Ishikawa (cell line): ENCODE data around the gene PURB.

Source experiments
- CEBPB ChIP-seq: IDR thresholded peaks from 2 replicates; pipeline ENCODE4 v1.6.1; 2012
- CREB1 ChIP-seq: IDR thresholded peaks from 2 replicates; pipeline ENCODE4 v1.6.1; 2012; ENCODE audit warnings: low read depth
- EGR1 ChIP-seq: IDR thresholded peaks from 2 replicates; pipeline ENCODE4 v1.6.1; 2012
- EP300 ChIP-seq: IDR thresholded peaks from 2 replicates; pipeline ENCODE4 v1.6.1; 2012; ENCODE audit warnings: borderline replicate concordance
- FOXM1 ChIP-seq: IDR thresholded peaks from 2 replicates; pipeline ENCODE4 v1.6.1; 2012; ENCODE audit warnings: low read depth, borderline replicate concordance
- MAX ChIP-seq: IDR thresholded peaks from 2 replicates; pipeline ENCODE4 v1.6.1; 2012
- NFIC ChIP-seq: IDR thresholded peaks from 2 replicates; pipeline ENCODE4 v1.6.1; 2012
- RAD21 ChIP-seq: IDR thresholded peaks from 2 replicates; pipeline ENCODE4 v1.6.1; 2012; ENCODE audit warnings: low read depth
- REST ChIP-seq: IDR thresholded peaks from 2 replicates; pipeline ENCODE4 v1.6.1; 2012; ENCODE audit warnings: low read depth, mild to moderate bottlenecking
- TAF1 ChIP-seq: IDR thresholded peaks from 2 replicates; pipeline ENCODE4 v1.6.1; 2012; ENCODE audit warnings: low read depth, mild to moderate bottlenecking
- TCF12 ChIP-seq: IDR thresholded peaks from 2 replicates; pipeline ENCODE4 v1.6.1; 2012; ENCODE audit warnings: low read depth
- TEAD4 ChIP-seq: IDR thresholded peaks from 2 replicates; pipeline ENCODE4 v1.6.1; 2012
- USF1 ChIP-seq: IDR thresholded peaks from 2 replicates; pipeline ENCODE4 v1.6.1; 2012
- YY1 ChIP-seq: IDR thresholded peaks from 2 replicates; pipeline ENCODE4 v1.6.1; 2012; ENCODE audit warnings: low read depth
- ZBTB7A ChIP-seq: IDR thresholded peaks from 2 replicates; pipeline ENCODE4 v1.6.1; 2012; ENCODE audit warnings: low read depth

PURB gene

GRCh38 chr7:44884621-44885393, 523 bp downstream of the PURB start:
- TF ChIP-seq ZBTB7A = no peak
- TF ChIP-seq REST = no peak
- no peak for TF ChIP-seq TAF1
- TF ChIP-seq YY1 = no peak
- TF ChIP-seq CREB1 = no peak
- 0 out of 2 replicates have a peak, but pooled peaks have one; percentile 15 for TF ChIP-seq EP300
- TF ChIP-seq USF1 = no peak
- TF ChIP-seq MAX = peak; percentile 12
- TF ChIP-seq TCF12 = no peak; the same call in 1 of the 2 replicates
- TF ChIP-seq FOXM1 = no peak
- no peak for TF ChIP-seq NFIC
- no peak for TF ChIP-seq TEAD4
- TF ChIP-seq EGR1 = no peak

- TF ChIP-seq CREB1 (no peak), MAX (no peak), TCF12 (no peak), CEBPB (no peak), ZBTB7A (no peak), FOXM1 (no peak), REST (no peak), NFIC (no peak), YY1 (no peak), EGR1 (no peak), TEAD4 (no peak), EP300 (no peak), USF1 (no peak), RAD21 (no peak), TAF1 (no peak)
Observed at GRCh38 chr7:44883961-44884620, 1.2 kb downstream of the PURB start.

- TF ChIP-seq TEAD4 = no peak
- no peak for TF ChIP-seq EGR1
- TF ChIP-seq RAD21 = no peak
- TF ChIP-seq ZBTB7A = no peak
Observed at GRCh38 chr7:44882899-44883298, 2.4 kb downstream of the PURB start.

GRCh38 chr7:44881610-44882009, 3.7 kb downstream of the PURB start:
- peak; percentile 76; the same call in 1 of the 2 replicates for TF ChIP-seq NFIC
- no peak for TF ChIP-seq CREB1
- no peak for TF ChIP-seq YY1
- no peak for TF ChIP-seq CEBPB
- no peak for TF ChIP-seq TCF12
- no peak for TF ChIP-seq TAF1
- TF ChIP-seq EP300 = peak; percentile 48; the same call in 1 of the 2 replicates
- TF ChIP-seq TEAD4 = peak; percentile 65
- TF ChIP-seq EGR1 = no peak

GRCh38 chr7:44881066-44881600, 4.2 kb downstream of the PURB start:
- TF ChIP-seq TCF12 = no peak
- no peak for TF ChIP-seq MAX
- no peak for TF ChIP-seq CREB1
- no peak for TF ChIP-seq EP300
- TF ChIP-seq TAF1 = no peak
- TF ChIP-seq CEBPB = no peak
- TF ChIP-seq USF1 = no peak
- no peak for TF ChIP-seq RAD21
- TF ChIP-seq REST = no peak
- TF ChIP-seq NFIC = no peak
- TF ChIP-seq FOXM1 = no peak
- no peak for TF ChIP-seq TEAD4
- no peak for TF ChIP-seq EGR1
- no peak for TF ChIP-seq ZBTB7A
- TF ChIP-seq YY1 = no peak
